NCI-H69 (cell line): ENCODE measurements around the gene ARL8B.
A peak's percentile ranks its signal among the peaks of the same experiment; 100 is the strongest.
"Not testable (repeated sequence)": the region's sequence is repeated elsewhere in the genome, so short reads cannot be mapped to it uniquely, and the experiment has no call there.

ENCODE experiments used
- DNase-seq: peaks from one replicate; lab custom pipeline; 2025; lab: John Stamatoyannopoulos, UW

ARL8B gene

DNA sequence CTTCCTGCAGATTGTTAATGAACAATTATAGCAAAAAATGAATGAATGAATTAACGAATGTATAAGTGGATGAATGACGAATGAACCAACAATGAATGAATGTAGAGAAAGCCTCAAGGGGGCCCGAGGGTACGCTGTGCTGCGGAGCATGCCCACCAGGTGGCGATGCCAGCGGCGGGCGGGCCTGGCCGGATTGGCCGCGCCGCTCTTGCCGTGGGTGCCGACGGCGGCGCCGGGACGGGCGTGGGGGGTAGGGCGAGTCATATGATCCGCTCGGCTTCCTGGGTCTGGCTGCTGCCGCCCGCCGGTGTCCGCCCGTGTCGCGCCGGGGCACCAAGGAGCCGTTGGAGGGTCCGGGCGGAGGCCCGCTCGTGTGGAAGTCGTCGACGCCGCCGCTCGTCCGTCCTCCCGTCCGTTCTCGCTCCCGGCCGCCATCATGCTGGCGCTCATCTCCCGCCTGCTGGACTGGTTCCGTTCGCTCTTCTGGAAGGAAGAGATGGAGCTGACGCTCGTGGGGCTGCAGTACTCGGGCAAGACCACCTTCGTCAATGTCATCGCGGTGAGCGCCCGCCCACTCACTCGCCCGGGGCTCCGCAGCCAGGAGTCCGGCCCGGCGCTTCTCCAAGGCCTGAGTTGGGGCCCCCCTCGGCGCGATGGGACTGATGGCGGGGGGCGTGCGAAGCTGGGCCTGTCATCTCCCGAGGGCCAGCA is at the start of gene ARL8B:
Gene ARL8B (plus strand): TSS at position 263 of the 711 bp plus-strand sequence. CDS start 174 bp downstream, at position 437.
- peak; percentile 88 for DNase-seq

GRCh38 chr3:5073374-5074085 is 48.6 kb upstream of the ARL8B start:
- no peak for DNase-seq

GRCh38 chr3:5078151-5078550 is 43.9 kb upstream of the ARL8B start:
- no peak for DNase-seq

GRCh38 chr3:5079761-5080160 is 42.3 kb upstream of the ARL8B start:
- DNase-seq, result peak; percentile 27

GRCh38 chr3:5080779-5081550 is 41.1 kb upstream of the ARL8B start:
- no peak for DNase-seq

- DNase-seq, result not testable (repeated sequence)
Measured at GRCh38 chr3:5081973-5082788, 39.9 kb upstream of the ARL8B start.

- no peak for DNase-seq
Measured at GRCh38 chr3:5082789-5083115, 39.3 kb upstream of the ARL8B start.

- DNase-seq, result no peak
Measured at GRCh38 chr3:5084224-5084623, 37.9 kb upstream of the ARL8B start.

DNA sequence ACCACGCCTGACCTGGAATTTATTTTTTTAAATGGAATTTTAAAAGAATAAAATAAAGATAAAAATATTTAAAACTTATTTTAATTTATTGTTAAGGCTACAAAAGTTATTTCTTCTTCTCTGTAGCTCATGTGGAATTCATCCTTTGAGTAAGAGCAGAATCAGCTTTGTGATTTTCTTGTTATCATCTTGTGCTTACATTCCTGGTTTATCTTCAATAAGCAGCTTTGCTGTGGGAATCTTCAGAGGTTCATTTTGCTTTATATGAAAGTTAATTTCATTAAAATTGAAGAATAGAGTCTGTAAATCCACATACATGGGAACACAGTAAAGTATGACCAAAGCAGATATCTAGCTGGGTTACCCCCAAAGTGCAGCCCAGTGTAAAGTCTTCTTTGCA is 35.4 kb upstream of the ARL8B start:
- no peak for DNase-seq

GRCh38 chr3:5087209-5087608 is 34.9 kb upstream of the ARL8B start:
- no peak for DNase-seq

GRCh38 chr3:5090197-5090596 is 31.9 kb upstream of the ARL8B start:
- peak; percentile 13 for DNase-seq

GRCh38 chr3:5092018-5092417 is 30.1 kb upstream of the ARL8B start:
- DNase-seq, result no peak

- peak; percentile 73 for DNase-seq
Measured at GRCh38 chr3:5093731-5094130, 28.4 kb upstream of the ARL8B start.

DNA sequence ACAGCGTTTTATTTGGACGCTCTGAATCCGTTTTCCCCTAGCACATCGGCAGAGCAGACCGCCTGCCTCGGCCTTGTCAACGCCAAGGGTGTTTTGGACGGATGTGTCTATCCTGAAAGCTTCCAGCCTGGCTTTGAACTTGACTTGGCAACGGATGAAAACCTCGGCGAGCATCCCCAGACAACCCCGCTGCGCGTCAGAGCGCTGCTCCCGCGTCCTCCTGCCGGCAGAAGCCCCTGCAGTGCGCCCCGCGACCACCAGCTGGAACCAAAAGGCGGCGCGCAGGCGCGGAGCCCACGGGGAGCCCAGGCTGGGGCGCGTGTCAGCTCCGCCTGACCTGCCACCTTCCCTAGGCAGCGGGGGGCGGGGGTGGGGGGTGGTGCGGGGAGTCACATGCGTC is 26.2 kb upstream of the ARL8B start:
- peak; percentile 61 for DNase-seq

DNA sequence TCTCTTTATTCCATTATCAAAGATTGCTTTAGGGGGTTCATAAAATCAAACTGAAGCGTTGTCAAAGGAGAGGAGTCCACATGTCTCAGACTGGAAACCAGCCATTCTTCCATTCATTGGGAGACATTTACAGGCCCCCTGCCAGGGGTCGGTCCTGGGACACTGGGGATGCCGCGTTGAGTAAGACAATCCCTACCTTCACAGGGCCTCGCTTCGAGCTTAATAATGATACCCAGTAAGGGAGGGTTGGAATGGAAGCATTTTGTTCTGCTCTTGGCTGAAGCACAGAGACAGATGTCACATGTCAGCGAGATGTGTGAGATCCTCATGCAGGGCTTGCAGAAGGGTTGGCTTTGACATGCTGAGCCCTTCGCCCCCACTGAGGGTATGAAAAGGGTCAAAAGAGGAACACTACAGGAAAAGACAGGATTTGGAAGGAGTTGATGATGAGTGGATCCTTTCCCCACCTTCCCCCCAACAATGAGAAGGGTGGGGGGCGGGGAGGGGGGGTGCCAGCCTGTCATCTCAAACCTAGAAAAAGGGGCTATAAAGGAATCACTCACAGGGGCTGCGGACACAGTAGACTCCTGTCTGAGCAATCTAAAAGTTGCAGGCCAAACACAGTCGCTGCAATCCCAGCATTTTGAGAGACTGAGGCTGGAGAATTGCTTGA is 25.6 kb upstream of the ARL8B start:
- no peak for DNase-seq

DNA sequence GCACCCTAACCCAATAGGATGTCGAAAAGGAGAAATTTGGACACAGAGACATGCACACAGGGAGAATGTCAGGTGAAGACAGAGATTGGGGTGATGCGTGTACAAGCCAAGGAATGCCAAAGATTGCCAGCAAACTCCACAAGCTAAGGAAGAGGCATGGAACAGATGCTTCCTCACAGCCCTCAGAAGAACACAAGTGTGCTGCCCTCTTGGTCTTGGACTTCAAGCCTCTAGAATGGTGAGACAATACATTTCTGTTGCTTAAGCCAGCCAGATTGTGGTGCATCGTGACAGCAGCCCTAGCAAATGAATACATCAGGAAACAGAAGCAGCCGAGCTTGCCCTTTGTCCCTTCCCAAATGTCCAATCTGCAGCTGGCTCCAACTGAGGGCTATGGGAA is 23.7 kb upstream of the ARL8B start:
- DNase-seq, result no peak

DNA sequence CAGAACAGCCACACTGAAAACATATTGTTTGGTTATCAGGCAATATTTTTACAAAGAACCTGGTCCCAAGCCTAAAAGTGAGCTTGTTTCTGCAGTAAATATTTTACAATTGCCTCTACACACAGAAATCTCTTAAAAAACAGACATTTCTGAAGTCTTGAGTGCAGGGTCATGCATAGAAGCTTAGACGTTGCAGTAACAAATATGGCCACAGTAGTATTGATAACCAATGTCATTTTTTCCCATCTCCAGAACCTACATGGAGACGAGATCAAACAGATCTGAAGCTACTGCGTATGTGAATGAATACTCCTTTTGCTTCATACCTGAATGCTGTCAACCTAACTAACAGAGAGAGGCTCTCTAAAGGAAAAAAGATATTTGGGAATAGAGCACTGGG is 19.6 kb upstream of the ARL8B start:
- no peak for DNase-seq

DNA sequence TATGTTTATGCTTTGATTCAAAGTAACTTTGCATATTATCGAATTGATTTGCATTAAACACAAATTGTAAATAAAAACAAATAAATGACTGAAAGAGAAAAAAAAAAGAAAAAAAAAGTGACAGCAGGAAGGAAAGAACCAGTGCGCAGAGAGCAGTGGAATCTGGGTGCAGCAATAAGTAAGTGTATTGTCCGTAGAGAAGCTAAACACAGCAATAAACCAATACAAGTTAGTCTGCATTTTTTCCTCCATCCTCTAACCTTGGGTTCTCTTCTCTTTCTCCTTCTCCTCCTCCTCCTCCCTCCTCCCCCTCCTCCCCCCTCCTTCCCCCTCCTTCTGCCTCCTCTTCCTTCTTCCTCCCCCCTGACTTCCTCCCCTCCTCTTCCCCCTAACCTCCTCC is 18.3 kb upstream of the ARL8B start:
- no peak for DNase-seq

GRCh38 chr3:5105050-5105449 is 17.0 kb upstream of the ARL8B start:
- DNase-seq, result no peak

DNA sequence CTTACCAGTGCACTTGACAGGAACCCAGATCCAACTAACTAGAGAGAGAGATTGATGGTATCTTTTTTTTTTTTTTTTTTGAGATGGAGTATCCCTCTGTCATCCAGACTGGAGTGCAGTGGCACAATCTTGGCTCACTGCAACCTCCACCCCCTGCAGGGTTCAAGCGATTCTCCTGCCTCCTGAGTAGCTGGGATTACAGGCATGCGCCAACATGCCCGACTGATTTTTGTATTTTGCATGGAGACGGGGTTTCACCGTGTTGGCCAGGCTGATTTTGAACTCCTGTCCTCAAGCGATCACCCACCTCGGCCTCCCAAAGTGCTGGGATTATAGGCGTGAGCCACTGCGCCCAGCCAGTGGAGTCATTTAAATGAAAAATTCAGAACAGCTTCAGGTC is 15.7 kb upstream of the ARL8B start:
- peak; percentile 25 for DNase-seq

- DNase-seq, result not testable (repeated sequence)
Measured at GRCh38 chr3:5106933-5107334, 15.2 kb upstream of the ARL8B start.

DNA sequence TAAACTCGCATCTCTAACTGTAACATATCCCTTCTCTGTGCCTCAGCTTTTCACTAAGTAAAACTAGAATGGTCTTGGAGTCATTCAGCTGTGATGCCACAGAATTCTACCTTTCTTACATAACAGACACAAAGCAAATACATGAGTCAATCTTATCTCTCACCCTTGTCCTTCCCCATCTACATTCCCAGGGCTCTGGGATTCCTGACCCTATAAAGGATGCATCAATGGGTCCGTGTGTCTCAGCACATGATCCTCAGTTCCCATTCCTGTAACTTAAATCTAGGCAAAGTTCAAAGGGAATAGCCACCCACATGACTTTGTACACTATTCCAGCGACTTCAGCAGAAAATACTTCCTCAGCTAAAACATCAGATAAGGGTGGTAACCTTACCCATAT is 11.8 kb upstream of the ARL8B start:
- no peak for DNase-seq
